Ishikawa (cell line): ENCODE results near the gene EPHA6.

Experiments
- CEBPB ChIP-seq: IDR thresholded peaks from 2 replicates; pipeline ENCODE4 v1.6.1; 2012
- CREB1 ChIP-seq: IDR thresholded peaks from 2 replicates; pipeline ENCODE4 v1.6.1; 2012; ENCODE audit warnings: low read depth
- EGR1 ChIP-seq: IDR thresholded peaks from 2 replicates; pipeline ENCODE4 v1.6.1; 2012
- EP300 ChIP-seq: IDR thresholded peaks from 2 replicates; pipeline ENCODE4 v1.6.1; 2012; ENCODE audit warnings: borderline replicate concordance
- FOXM1 ChIP-seq: IDR thresholded peaks from 2 replicates; pipeline ENCODE4 v1.6.1; 2012; ENCODE audit warnings: low read depth, borderline replicate concordance
- NFIC ChIP-seq: IDR thresholded peaks from 2 replicates; pipeline ENCODE4 v1.6.1; 2012
- RAD21 ChIP-seq: IDR thresholded peaks from 2 replicates; pipeline ENCODE4 v1.6.1; 2012; ENCODE audit warnings: low read depth
- REST ChIP-seq: IDR thresholded peaks from 2 replicates; pipeline ENCODE4 v1.6.1; 2012; ENCODE audit warnings: low read depth, mild to moderate bottlenecking
- TAF1 ChIP-seq: IDR thresholded peaks from 2 replicates; pipeline ENCODE4 v1.6.1; 2012; ENCODE audit warnings: low read depth, mild to moderate bottlenecking
- TCF12 ChIP-seq: IDR thresholded peaks from 2 replicates; pipeline ENCODE4 v1.6.1; 2012; ENCODE audit warnings: low read depth
- TEAD4 ChIP-seq: IDR thresholded peaks from 2 replicates; pipeline ENCODE4 v1.6.1; 2012
- USF1 ChIP-seq: IDR thresholded peaks from 2 replicates; pipeline ENCODE4 v1.6.1; 2012
- YY1 ChIP-seq: IDR thresholded peaks from 2 replicates; pipeline ENCODE4 v1.6.1; 2012; ENCODE audit warnings: low read depth
- ZBTB7A ChIP-seq: IDR thresholded peaks from 2 replicates; pipeline ENCODE4 v1.6.1; 2012; ENCODE audit warnings: low read depth
- TF ChIP-seq, protein P1 (sequence below): IDR thresholded peaks from 2 replicates; pipeline ENCODE4 v1.6.1; 2012

The EPHA6 gene

GRCh38 chr3:97575742-97576141, 761.3 kb downstream of the EPHA6 start:
- TF ChIP-seq EGR1 (no peak), REST (no peak), CREB1 (no peak), TAF1 (no peak), NFIC (no peak), CEBPB (no peak)
- TF ChIP-seq, protein P1, sequence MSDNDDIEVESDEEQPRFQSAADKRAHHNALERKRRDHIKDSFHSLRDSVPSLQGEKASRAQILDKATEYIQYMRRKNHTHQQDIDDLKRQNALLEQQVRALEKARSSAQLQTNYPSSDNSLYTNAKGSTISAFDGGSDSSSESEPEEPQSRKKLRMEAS = no peak

- TF ChIP-seq ZBTB7A = no peak
- no peak for TF ChIP-seq CEBPB
- TF ChIP-seq CREB1 = no peak
Observed at GRCh38 chr3:97576221-97576620, 761.8 kb downstream of the EPHA6 start.

DNA sequence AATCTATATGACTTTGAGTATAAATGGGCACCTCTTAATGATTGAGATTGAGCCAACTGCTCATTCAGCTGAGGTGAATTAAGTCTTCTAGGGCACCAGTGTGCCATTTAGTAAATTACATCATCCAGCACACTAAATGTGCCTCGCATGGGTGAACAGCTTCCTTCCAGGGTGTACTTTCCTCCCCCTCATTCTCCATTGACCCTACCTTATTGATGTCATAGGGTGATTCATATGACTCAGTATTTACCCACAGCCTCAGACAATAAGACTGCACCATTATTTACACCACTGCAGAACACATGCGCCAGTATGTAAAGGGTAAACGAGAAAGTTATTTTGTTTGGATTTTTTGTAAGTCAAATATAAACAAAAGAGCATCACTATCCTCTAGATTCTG, 765.0 kb downstream of the EPHA6 start:
- TF ChIP-seq FOXM1 (peak; percentile 72; the same call in 1 of the 2 replicates), EP300 (peak; percentile 88), CREB1 (peak; percentile 66; the same call in 1 of the 2 replicates), RAD21 (no peak), NFIC (peak; percentile 75), REST (no peak), TEAD4 (peak; percentile 70), YY1 (peak; percentile 42; the same call in 1 of the 2 replicates), CEBPB (peak; percentile 81), EGR1 (peak; percentile 79), ZBTB7A (no peak), TCF12 (peak; percentile 71; the same call in 1 of the 2 replicates), TAF1 (no peak), USF1 (peak; percentile 33; the same call in 1 of the 2 replicates)
- TF ChIP-seq, protein P1 = peak; percentile 44; the same call in 1 of the 2 replicates

DNA sequence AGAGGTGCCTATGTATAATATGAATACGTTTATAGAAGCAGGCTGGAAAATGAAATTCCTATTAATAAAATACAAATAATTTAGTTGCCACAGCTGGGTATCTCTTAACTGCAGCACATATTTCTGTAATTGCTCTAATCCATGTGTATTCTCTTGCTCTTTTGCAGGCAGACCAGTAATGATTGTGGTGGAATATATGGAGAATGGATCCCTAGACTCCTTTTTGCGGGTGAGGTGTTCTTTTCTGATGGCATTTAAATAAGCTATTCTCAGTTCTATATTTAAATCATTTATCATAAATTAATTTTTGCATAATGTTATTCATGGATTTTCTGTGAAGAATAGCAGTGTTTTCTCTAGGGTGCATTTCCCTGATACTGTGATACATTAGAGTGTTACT, 796.2 kb downstream of the EPHA6 start:
- TF ChIP-seq EGR1 (no peak), TCF12 (no peak), USF1 (no peak), FOXM1 (no peak), RAD21 (no peak), TEAD4 (no peak), YY1 (no peak), REST (no peak), CEBPB (no peak), TAF1 (no peak), NFIC (no peak), CREB1 (no peak), ZBTB7A (no peak), EP300 (no peak)
- TF ChIP-seq, protein P1 = no peak

DNA sequence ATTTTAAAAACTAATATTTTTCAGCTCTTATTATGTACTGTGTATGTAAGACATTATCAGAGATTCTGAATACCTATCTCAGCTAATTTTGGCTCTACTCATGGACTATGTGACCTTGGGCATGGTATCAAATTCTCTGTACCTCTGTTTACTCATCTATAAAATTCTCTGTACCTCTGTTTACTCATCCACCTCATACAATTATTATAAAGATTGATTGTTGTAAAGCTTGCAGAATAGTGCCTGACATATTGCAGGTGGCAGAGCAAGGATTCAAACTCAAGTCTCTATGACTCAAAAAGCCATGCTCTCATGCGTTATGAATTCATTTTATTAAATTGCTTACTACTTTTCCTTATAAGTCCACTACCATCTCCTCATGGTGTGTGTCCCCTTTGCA, 798.2 kb downstream of the EPHA6 start:
- TF ChIP-seq USF1 = no peak
- no peak for TF ChIP-seq TCF12
- no peak for TF ChIP-seq YY1
- no peak for TF ChIP-seq EP300
- TF ChIP-seq CEBPB = no peak
- no peak for TF ChIP-seq REST
- no peak for TF ChIP-seq ZBTB7A
- no peak for TF ChIP-seq TAF1
- TF ChIP-seq CREB1 = no peak
- TF ChIP-seq, protein P1 = no peak
- TF ChIP-seq RAD21 = no peak
